H9 (cell line): ENCODE results near the gene GTF3C5. TPM values are rescaled to one million over a fixed set of nuclear protein-coding genes. Genes with fewer than 3 reads are reported as not detected.

ENCODE experiments used
- DNase-seq: peaks from one replicate; pipeline ENCODE4 v3.0.0-alpha.2; 2017
- H2AFZ ChIP-seq: one replicate; pipeline ENCODE4 v1.6.1; 2013; ENCODE audit warnings: mild to moderate bottlenecking, low read length, control low read depth, moderate library complexity
- H2AK5ac ChIP-seq: 2 replicates; pipeline ENCODE4 v1.6.1; 2013; ENCODE audit warnings: low read length, control low read depth, mixed read lengths; ENCODE audit not compliant: insufficient read length
- H2BK120ac ChIP-seq: one replicate; pipeline ENCODE4 v1.6.1; 2013; ENCODE audit warnings: low read depth, mild to moderate bottlenecking, low read length, control low read depth, inconsistent platforms; ENCODE audit not compliant: poor library complexity, severe bottlenecking
- H2BK12ac ChIP-seq: 2 replicates; pipeline ENCODE4 v1.6.1; 2013; ENCODE audit warnings: low read length, control low read depth, mixed read lengths, low read depth; ENCODE audit not compliant: insufficient read length
- H2BK15ac ChIP-seq: 2 replicates; pipeline ENCODE4 v1.6.1; 2013; ENCODE audit warnings: low read depth, low read length, control low read depth
- H2BK20ac ChIP-seq: one replicate; pipeline ENCODE4 v1.6.1; 2013; ENCODE audit warnings: low read depth, mild to moderate bottlenecking, low read length, control low read depth, inconsistent platforms; ENCODE audit not compliant: poor library complexity, severe bottlenecking
- H2BK5ac ChIP-seq: 2 replicates; pipeline ENCODE4 v1.6.1; 2013; ENCODE audit warnings: low read length, control low read depth, mixed read lengths; ENCODE audit not compliant: insufficient read length
- H3K14ac ChIP-seq: 2 replicates; pipeline ENCODE4 v1.6.1; 2013; ENCODE audit warnings: low read length, control low read depth; ENCODE audit not compliant: insufficient read depth
- H3K18ac ChIP-seq: 2 replicates; pipeline ENCODE4 v1.6.1; 2013; ENCODE audit warnings: low read depth, mild to moderate bottlenecking, mixed read lengths, low read length, control low read depth; ENCODE audit not compliant: insufficient read length
- H3K23ac ChIP-seq: 2 replicates; pipeline ENCODE4 v1.6.1; 2013; ENCODE audit warnings: low read length, control low read depth, mixed read lengths, low read depth; ENCODE audit not compliant: insufficient read length
- H3K23me2 ChIP-seq: 2 replicates; pipeline ENCODE4 v1.6.1; 2013; ENCODE audit warnings: low read depth, mild to moderate bottlenecking, mixed read lengths, low read length, control low read depth; ENCODE audit not compliant: insufficient read length, poor library complexity, severe bottlenecking
- H3K27ac ChIP-seq: 2 replicates; pipeline ENCODE4 v1.5.1; 2013; ENCODE audit warnings: low read length, control low read depth, mixed read lengths, low read depth; ENCODE audit not compliant: insufficient read length
- H3K27me3 ChIP-seq: 2 replicates; pipeline ENCODE4 v1.6.1; 2013; ENCODE audit warnings: low read length, control low read depth, inconsistent platforms; ENCODE audit not compliant: insufficient read depth
- H3K4ac ChIP-seq: 2 replicates; pipeline ENCODE4 v1.6.1; 2013; ENCODE audit warnings: low read depth, mild to moderate bottlenecking, control low read depth, inconsistent platforms, low read length, moderate library complexity
- H3K4me1 ChIP-seq: 2 replicates; pipeline ENCODE4 v1.6.1; 2013; ENCODE audit warnings: low read length, control low read depth, inconsistent platforms; ENCODE audit not compliant: insufficient read depth
- H3K4me2 ChIP-seq: 2 replicates; pipeline ENCODE4 v1.6.1; 2013; ENCODE audit warnings: low read length, control low read depth, mixed read lengths; ENCODE audit not compliant: insufficient read length, insufficient read depth
- H3K56ac ChIP-seq: 2 replicates; pipeline ENCODE4 v1.6.1; 2013; ENCODE audit warnings: low read depth, mild to moderate bottlenecking, mixed read lengths, low read length, control low read depth; ENCODE audit not compliant: insufficient read length
- H3K79me1 ChIP-seq: 2 replicates; pipeline ENCODE4 v1.6.1; 2013; ENCODE audit warnings: low read depth, mild to moderate bottlenecking, moderate library complexity, low read length, control low read depth, inconsistent platforms; ENCODE audit not compliant: insufficient read depth, poor library complexity, severe bottlenecking
- H3K79me2 ChIP-seq: 2 replicates; pipeline ENCODE4 v1.6.1; 2013; ENCODE audit warnings: low read length, control low read depth, inconsistent platforms; ENCODE audit not compliant: insufficient read depth
- H3K9ac ChIP-seq: 2 replicates; pipeline ENCODE4 v1.6.1; 2013; ENCODE audit warnings: low read length, control low read depth, mixed read lengths; ENCODE audit not compliant: insufficient read length; ENCODE audit errors: extremely low read depth
- H3K9me3 ChIP-seq: one replicate; pipeline ENCODE4 v1.6.1; 2013; ENCODE audit warnings: low read depth, low read length, inconsistent platforms; ENCODE audit not compliant: control insufficient read depth
- H3T11ph ChIP-seq: one replicate; pipeline ENCODE4 v1.6.1; 2013; ENCODE audit warnings: mild to moderate bottlenecking, low read length, control low read depth, inconsistent platforms
- H4K20me1 ChIP-seq: one replicate; pipeline ENCODE4 v1.6.1; 2013; ENCODE audit not compliant: control insufficient read depth, insufficient read length, insufficient read depth
- H4K5ac ChIP-seq: 2 replicates; pipeline ENCODE4 v1.6.1; 2013; ENCODE audit warnings: low read depth, mild to moderate bottlenecking, mixed read lengths, low read length, control low read depth; ENCODE audit not compliant: insufficient read length
- H4K8ac ChIP-seq: replicated peaks from 2 replicates; pipeline ENCODE4 v1.6.1; 2013; ENCODE audit warnings: low read length, control low read depth, mixed read lengths, low read depth; ENCODE audit not compliant: insufficient read length
- H4K91ac ChIP-seq: 2 replicates; pipeline ENCODE4 v1.6.1; 2013; ENCODE audit warnings: low read depth, mild to moderate bottlenecking, moderate library complexity, mixed read lengths, low read length, control low read depth; ENCODE audit not compliant: insufficient read length
- H3K27ac Mint-ChIP-seq, 3 experiments: 2 replicates in 2 of 3; 3 replicates in 1 of 3; pipeline ENCODE4 v1.8.0; 2020 to 2021; ENCODE audit warnings: mixed read lengths in 3 of 3, mild to moderate bottlenecking in 1 of 3, moderate library complexity in 1 of 3
- H3K27me3 Mint-ChIP-seq: 2 replicates; pipeline ENCODE4 v1.8.0; 2021; ENCODE audit warnings: low read depth, mild to moderate bottlenecking, moderate library complexity, mixed read lengths
- H3K36me3 Mint-ChIP-seq, 3 experiments: 2 replicates in 2 of 3; 3 replicates in 1 of 3; pipeline ENCODE4 v1.8.0; 2020 to 2021; ENCODE audit warnings: low read depth in 3 of 3, mixed read lengths in 3 of 3; ENCODE audit not compliant: insufficient read depth in 1 of 3
- H3K4me1 Mint-ChIP-seq, 2 experiments: 2 replicates each; pipeline ENCODE4 v1.8.0; 2020; ENCODE audit warnings: mixed read lengths in 2 of 2
- H3K4me3 Mint-ChIP-seq, 2 experiments: 2 replicates in 1 of 2; 3 replicates in 1 of 2; pipeline ENCODE4 v1.8.0; 2020 to 2021; ENCODE audit warnings: mild to moderate bottlenecking in 2 of 2, mixed read lengths in 2 of 2, moderate library complexity in 1 of 2
- H3K9me3 Mint-ChIP-seq, 2 experiments: 2 replicates in 1 of 2; 3 replicates in 1 of 2; pipeline ENCODE4 v1.8.0; 2020; ENCODE audit warnings: mild to moderate bottlenecking in 2 of 2, mixed read lengths in 2 of 2, moderate library complexity in 1 of 2
- CTCF ChIP-seq: fragments of 200-600 bp; sonication (generic); conservative IDR thresholded peaks from 3 replicates; pipeline ENCODE4 v1.8.0; 2021; ENCODE audit warnings: antibody characterized with exemption, mild to moderate bottlenecking
- WGBS: extraction: QIAGEN DNeasy Blood & Tissue Kit; methylation state at CpG from one replicate; pipeline ENCODE4 v1.1.7; 2013; ENCODE audit warnings: missing lambda C conversion rate, low lambda C conversion rate, mixed read lengths; ENCODE audit not compliant: insufficient read length; ENCODE audit errors: extremely low coverage; 5-methylcytosine and 5-hydroxymethylcytosine counted together
- total RNA-seq: library from RNA; stranded (reverse); gene quantifications from 2 replicates; pipeline ENCODE4 v1.2.1, GENCODE V29; 2021

The GTF3C5 gene
- total RNA-seq, 1 experiment from 2014 or later = 88.9 TPM

- Histone ChIP-seq H3K27me3 (no peaks in the 10 kb centered on the region), H3T11ph (no peak overlapping the region), H3K14ac (no peak overlapping the region), H2AK5ac (no peak overlapping the region), H3K4me2 (no peak overlapping the region), H4K5ac (no peak overlapping the region), H4K91ac (no peak overlapping the region), H3K79me2 (no peaks in the 10 kb centered on the region), H3K18ac (no peak overlapping the region), H3K23me2 (no peaks in the 10 kb centered on the region), H3K27ac (no peak overlapping the region), H2BK12ac (no peak overlapping the region), H3K9ac (no peak overlapping the region), H2BK15ac (no peak overlapping the region), H4K8ac (no peak overlapping the region), H2AFZ (no peak overlapping the region), H3K9me3 (no peaks in the 10 kb centered on the region), H2BK20ac (no peak overlapping the region), H2BK5ac (no peak overlapping the region), H3K56ac (no peak overlapping the region), H3K4me1 (no peaks in the 10 kb centered on the region), H3K79me1 (no peaks in the 10 kb centered on the region), H3K4ac (no peak overlapping the region), H4K20me1 (no peaks in the 10 kb centered on the region), H3K23ac (no peak overlapping the region), H2BK120ac (no peak overlapping the region)
- Mint-ChIP-seq H3K9me3 (no peaks in the 10 kb centered on the region; a peak in 1 of 5 replicates), H3K27me3 (no peaks in the 10 kb centered on the region), H3K4me3 (no peak overlapping the region), H3K36me3 (peaks cover 34 to 79% (median 73%) of the 10 kb centered on the region in 3 experiments; a peak in 6 of 7 replicates), H3K27ac (no peak overlapping the region), H3K4me1 (peaks cover 7 to 10% of the 10 kb centered on the region in 2 experiments)
- no peak for DNase-seq
- no CpG with 5 or more reads among the region's 24 CpGs for WGBS
- TF ChIP-seq CTCF = no peak
Observed at GRCh38 chr9:133054194-133054890, 23.5 kb downstream of the GTF3C5 start.
